GM18519 (cell line): Measurements from ENCODE around the gene MAT1A.
A peak's percentile ranks its signal among the peaks of the same experiment; 100 is the strongest.
"Not testable (repeated sequence)": the region's sequence is repeated elsewhere in the genome, so short reads cannot be mapped to it uniquely, and the experiment has no call there.

ENCODE experiments used
- ATAC-seq: cut with Tn5 transposase; IDR thresholded peaks from one replicate; pipeline ENCODE4 v1.9.1; 2021; ENCODE audit warnings: mild to moderate bottlenecking, moderate library complexity; ENCODE audit not compliant: unreplicated experiment, low FRiP score

Gene MAT1A

DNA sequence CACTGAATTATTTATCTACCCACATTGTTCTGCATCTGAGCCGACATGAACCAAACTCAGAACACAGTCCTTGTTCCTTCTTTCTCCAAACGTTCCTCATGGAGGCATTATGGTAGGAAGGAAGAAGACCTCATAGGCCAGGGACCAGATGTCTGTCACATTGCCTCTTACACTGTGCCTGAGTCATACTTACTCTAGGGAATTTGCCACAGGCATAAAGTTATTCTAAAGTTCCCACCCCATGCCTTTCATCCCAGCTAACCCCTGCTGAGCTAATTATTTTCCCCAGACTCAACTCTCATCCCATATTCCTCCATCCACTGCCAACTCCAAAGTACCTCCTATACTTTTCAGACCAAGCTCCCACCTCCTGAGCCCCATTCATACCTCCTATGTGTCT, 21.2 kb downstream of the MAT1A start:
- ATAC-seq, result no peak

DNA sequence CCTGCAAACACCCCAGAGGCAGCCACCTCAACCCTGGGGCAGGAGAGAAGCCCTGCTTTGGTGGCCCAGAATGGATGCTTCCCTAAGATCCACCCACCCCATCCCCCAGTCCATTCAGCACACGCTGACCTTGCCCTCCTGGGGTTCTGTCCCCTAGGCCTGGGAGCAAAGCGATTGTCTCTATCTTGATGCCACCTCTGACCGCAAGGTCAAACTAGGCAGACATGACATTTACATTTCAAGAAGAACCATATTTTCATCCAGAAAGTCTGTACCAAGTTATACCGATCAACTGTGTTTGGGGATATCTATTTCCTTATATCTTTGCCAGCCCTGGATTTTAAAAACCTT, 23.0 kb downstream of the MAT1A start:
- no peak for ATAC-seq

DNA sequence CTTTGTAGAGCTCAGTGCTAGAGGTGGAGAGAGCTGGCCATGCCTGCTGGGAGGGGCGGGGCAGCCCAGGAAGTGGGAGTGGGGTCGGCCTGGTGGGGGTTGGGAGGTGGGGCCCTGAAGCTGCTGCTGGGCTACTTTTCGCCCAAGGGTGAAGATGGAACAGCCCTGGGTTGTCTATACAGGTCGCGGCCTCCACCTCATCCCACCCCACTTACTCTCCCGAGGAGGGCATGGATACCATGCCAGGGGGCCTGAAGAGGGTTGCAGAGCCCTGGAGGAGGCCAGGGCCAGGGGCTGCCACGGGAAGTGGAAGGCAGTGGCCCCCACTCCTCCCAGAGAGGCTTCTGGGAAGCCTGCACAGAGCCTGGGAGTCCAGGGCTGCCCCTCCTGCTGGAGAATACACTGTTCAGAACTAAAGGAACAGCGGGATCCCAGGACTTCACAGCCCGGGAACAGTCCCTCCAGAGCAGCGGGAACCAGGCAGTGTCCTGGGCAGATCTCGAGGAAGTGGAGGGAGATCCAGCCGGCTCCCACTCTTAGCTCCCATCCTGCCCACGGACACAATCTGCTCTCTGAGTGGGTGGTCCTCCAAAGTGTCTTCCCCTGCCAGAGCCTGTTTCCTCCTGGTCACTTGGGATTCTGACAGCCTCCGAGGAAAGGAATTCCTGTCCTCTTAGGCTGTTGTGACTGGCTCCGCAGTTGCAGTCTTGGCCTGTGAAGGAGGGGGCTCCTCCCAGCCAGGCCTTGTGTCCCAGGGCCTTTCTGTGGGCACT, 23.5 kb downstream of the MAT1A start:
- ATAC-seq, result no peak

DNA sequence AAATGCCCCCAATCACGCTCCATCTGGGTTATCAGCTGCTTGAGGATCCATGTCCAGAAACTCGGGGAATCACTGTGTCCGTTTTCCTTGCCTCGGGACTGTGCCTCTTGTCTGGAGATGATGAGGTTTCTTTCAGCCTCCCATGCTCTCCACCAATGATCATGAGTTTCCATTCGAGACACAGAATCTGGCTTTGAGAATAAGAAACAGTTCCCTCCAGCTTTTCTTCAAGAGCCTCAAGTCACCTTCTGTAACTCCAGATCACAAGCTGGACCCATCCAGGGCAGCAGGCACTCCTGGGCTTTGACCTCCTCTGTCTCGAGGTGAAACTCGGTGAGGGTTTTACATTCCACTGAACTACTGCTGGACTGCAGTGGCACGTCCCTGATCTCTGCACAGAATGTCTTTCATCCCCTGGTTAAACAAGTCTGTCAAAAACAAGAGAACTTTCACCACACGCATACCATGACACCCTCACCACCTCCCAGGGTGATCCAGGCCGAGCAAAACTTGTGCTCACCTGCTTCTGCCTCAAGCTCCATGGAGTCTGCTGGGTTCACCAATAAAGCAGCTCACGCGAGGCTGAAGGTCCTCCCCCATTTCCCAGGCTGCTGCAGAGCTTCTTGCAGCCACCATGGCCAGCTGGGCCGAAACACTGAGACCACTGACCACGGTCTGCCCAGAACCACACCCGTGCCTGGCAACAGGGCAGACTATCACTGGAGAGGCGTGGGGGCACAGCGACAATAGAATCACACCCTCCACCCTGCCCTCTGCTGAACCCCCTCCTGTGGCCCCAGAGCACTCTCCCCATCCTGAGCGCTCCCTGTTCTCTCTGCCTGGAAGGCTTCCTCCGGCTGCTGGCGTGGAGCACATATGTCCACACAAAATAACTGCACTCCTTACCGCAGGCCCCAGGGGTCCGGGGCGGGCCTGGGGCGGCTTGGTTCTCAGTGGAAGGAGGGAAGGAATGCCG, 25.1 kb downstream of the MAT1A start:
- no peak for ATAC-seq

DNA sequence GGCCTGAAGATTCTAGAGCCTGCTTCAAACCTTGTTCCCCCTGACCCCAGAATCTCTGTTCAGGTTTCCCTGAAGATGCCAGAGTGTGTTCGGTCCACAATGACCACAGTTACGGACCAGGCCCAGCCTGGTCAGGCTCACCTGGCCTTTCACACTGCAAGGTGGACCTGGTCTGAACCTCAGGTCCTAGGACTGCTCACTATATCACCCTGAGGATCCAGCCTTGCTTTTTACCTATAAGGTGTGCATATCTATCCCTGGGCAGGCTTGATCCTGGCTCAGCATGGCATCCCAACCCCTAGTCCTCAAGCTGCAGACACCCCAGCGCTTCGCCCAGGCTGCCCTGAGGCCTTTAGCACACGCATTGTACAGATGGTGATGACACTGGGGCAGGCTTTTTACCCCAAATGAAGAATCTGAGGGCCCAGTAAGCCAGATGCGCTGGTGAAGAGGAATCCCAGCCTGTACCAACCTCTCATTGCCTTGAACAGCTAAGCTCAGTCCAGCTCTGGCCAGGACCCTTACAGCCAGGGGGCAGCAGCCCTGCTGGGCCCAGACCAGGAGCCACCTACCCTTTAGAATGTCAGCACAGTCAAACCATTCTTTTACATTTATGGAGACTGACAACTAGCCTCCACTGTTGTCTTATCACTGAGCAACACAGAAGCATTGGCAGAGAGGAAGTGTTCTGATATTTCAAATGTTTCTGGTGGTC, 28.0 kb downstream of the MAT1A start:
- ATAC-seq, result no peak

DNA sequence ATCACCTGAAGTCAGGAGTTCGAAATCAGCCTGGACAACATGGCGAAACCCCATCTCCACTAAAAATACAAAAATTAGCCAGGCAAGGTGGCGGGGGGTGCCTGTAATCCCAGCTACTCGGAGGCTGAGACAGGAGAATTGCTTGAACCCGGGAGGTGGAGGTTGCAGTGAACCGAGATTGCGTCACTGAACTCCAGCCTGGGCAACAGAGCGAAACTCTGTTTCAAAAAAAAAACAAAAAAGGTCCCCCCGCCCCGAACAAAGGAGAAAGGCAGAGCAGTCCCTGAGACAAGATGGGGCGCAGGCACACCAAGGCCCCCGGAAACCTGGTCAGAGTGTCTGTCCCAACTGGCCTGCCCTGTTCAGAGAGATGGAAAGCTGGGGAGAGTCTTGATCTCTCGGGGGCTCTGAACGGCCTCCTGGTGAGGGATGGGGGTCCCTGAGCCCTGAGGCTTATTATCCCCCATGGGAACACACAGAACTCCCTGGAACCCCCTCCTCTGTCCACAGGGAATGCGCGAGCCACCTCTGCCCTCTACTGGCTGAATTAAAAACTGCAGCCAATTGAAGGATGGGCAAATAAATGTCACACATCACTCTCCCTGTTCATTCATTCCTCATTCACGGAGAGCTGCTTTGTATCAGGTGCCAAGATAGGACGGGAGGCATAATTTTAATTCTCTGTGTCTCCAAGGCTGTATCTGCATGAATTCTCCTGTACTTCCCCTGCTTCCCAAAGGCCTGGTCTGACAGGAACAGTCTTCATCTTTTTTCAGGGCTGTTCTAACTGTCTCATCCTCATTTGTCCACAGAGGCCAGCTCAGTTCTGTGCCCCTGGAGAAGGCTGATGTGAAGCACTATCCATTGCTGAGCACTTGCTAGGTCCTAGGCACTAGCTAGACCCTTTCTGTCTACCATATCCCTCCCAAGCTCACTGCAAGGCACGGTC, 28.9 kb downstream of the MAT1A start:
- no peak for ATAC-seq

DNA sequence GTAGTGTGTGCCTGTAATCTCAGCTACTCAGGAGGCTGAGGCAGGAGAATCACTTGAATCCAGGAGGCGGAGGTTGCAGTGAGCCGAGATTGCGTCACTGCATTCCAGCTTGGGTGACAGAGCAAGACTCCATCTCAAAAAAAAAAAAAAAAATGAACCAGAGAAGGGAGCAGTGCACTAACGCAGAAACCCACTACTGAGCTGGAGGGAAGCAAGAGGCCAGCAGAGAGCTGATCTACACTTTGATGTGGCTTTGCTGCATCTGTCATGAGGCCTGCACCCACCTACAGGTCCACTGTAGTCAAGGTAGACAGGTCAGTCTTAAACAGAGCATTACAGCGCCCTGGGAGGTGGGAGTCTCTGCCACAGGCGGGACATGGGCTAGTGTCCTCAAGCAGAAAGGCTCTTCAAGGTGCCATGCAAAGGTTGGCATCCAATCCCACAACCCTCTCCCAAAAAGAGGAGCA, 30.0 kb downstream of the MAT1A start:
- no peak for ATAC-seq

DNA sequence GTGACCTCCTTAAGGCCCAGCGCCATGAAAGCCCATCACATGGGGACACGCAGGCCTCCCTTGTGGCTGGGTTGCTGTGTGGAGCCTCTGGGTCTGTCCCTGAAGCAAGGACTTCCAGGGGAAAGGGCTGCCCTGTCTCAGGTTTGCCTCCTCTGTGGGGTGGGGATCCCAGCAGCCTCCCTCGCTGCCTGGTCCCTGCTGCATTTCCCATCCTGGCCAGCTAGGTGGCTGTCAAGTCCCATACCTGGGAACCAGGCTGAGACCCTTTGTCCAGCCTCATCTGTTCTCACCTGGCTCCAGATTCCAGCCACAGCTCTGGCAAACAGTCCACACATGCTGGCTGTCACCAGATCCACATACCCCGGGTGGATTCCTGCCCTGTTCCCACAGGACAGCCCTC, 32.7 kb downstream of the MAT1A start:
- ATAC-seq, result not testable (repeated sequence)

DNA sequence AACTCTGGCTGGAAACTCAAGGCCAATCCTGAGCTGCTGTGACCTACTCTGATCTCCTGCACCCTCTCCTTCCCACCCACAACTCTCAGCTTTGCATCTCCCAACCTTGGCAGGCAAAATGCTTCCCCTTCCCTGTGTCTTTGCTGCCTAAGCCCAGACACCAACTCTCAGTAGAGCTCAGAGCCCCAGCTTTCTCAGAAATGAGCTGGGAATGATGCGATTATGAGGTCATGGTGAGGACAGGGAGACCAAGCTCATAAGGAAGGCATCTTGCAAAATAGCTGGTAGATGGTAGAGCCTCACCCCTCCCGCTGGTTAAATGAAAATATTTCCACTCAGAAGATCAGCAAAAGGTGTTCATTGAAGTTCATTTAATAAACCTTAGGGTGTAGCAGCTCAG, 34.7 kb downstream of the MAT1A start:
- not testable (repeated sequence) for ATAC-seq

DNA sequence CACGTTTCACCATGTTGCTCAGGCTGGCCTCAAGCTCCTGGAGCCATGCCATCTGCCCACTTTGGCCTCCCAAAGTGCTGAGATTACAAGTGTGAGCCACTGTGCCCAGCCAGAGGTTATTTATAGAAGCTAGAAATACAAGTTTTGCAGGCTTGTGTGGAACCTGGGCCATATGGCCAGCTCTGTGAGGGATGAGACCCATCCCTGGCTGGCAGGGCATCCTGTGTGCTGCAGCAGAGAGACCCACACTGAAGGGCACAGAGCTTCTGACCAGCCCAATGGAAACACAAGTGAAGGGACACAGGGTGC, 35.5 kb downstream of the MAT1A start:
- ATAC-seq, result not testable (repeated sequence)

DNA sequence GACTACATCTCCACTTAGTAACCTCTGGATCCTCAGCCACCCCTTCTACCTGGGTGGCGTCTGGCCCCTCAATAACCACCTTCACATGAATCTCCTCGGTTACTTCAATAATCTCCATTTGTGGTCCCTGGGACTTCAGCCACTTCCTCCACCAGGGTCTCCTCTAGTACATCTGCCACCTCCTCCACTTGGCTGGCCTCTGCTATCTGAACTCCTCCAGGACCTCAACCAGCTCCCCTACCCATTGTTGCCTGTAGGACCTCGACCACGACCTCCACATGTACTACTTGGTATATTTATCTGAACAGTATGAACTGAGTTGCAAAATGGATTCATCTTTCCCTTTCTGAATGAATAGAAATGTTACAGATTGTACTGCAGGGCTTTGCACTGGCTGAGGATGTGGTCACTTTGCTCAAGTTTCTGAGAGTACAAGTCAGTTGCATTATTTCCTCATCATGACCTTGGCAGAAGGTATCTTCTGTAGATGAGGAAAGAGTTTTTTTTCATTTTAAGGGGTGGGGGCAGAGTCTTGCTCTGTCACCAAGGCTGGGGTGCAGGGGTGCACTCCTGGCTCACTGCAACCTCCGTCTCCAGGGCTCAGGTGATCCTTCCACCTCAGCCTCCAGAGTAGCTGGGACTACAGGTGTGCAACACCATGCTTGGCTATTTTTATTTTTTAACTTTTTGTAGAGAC, 36.0 kb downstream of the MAT1A start:
- ATAC-seq, result peak; percentile 76

DNA sequence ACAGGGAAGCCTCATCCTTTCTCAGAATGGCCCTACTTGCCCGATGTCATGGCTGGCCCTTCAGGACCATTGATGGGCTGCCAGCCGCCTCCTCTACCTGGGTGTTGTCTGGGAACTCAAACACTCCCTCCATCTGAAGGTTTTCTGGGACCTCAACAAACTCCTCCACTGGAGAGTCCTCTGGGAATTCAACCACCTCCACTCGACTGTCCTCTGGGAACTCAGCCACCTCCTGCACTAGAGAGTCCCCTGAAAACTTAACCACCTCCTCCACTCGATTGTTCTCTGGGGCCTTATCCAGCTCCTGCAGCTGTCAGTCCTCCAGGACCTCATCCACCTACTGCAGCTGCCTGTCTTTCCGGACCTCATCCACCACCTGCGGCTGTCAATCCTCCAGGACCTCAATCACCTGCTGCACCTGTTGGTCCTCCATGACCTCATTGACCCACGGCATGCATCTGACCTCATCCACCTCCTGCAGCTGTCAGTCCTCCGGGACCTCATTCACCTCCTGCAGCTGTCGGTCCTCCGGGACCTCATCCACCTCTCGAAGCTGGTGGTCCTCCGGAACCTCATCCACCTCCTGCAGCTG, 37.1 kb downstream of the MAT1A start:
- ATAC-seq, result no peak

DNA sequence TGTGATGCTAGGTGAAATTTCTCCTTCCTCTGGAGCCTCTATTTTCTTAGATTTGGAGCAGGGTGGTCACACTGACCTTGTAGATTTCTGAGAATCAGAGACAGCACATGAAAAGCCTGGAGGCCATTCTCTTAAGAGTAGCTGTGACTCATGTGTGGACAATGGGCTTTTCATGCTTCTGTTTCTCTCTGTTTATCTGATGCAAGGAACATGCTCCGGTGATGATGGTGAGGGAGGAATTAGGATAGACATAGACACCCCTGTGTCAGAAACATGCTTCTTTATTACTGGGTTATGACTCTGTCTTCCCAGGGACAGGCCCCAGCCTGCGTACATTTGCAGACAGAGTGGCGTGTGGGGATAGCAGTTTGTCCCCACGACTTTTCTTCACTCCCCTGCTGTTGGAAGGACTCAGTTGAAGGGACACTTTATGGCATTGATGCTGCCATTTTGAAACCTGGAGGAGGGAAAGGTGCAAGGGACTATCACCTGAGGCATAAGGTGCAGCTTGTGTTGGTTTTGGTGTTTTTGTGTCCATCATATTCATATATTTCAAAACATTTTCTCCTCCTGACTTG, 37.7 kb downstream of the MAT1A start:
- ATAC-seq, result not testable (repeated sequence)

DNA sequence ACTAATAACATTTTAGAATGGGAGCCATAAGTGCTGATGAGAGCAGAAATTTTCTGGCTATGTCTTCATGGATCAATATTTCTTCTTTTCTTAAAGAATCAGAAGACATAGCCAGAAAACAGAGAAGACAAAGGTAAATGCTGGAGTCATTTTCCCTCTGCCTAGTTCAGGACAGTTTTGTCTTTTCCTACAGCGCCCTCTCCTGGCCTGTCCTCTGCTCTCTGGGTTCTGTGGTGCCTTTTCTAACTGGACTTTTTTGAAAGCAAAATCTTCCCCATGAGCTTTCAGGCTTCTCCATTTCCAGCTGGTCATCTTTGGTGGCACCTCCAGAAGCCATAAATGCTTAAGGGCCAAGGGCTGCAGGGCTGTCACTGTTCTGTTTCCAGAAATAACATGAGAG, 39.1 kb downstream of the MAT1A start:
- ATAC-seq, result not testable (repeated sequence)

DNA sequence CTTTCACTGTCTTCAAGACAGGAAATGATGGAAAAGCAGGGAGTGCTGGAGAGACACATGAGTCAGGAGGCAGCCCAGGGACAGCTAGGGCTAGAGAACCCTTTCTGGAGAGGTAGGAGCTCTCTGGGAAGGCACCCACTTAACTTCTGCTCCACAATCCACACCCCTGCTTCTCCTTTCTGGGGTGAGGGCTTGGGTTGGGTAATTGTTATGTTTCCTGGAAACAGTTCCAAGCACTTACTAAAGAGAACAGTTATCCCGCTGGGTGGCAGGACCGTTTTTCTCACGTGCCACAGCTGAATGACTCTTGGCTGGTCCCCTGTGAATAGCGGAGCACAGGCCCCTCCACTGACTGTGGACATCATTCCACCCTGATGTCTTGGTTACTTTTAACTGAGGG, 39.6 kb downstream of the MAT1A start:
- not testable (repeated sequence) for ATAC-seq

DNA sequence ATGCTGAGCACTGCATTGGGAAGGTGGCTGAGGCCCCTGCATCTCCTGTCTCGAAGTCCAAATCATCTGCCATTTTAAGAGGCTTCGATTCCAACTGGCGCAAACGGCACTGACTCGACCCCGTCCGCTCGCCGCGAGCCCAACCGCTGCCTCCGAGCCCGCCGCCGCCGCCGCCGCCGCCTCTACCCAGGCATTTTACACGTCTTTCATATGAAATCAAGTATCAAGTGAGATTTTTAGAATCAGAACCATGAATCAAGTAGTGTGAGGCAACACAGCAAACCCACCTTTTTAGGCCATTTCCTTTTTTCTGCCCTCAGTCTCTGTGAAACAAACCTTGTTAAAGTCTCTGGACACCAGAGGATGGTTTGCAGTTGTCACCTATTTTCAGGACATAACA, 41.8 kb downstream of the MAT1A start:
- ATAC-seq, result not testable (repeated sequence)

DNA sequence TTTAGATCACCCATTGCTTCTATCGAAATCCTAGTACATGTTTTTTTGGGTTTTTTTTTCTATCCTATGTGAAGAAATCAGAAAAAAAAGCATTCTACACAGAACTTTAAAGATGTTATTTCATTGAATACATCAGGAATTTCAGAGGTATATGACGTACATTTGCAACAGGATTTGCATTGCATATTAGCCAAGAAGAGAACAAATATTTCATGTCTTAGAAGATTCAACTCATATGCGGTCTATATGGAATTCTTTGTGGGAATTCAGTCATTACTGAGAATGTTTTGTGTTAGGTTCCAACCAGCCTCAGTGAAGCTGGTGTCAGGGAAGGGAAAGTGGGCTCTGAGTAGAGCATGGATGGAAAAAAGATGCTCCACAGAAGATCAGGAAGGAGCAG, 45.1 kb downstream of the MAT1A start:
- ATAC-seq, result not testable (repeated sequence)

DNA sequence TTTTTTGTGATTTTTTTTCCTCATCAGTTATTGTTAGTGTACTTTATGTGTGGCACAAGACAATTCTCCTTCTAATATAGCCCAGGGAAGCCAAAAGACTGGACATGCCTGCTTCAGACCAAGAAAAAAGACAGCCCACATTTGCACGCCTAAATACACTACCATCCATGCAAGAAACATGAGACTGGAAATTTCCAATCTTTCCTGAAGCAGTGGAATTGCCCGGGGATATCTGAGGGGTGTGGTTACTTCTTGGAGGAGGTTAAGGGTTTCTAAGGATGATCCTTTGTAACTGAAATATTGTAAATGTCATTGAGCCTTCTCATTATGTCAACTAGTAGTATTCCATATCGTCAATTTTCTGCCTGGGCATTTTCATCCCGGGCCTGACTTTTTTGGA, 47.1 kb downstream of the MAT1A start:
- ATAC-seq, result not testable (repeated sequence)

DNA sequence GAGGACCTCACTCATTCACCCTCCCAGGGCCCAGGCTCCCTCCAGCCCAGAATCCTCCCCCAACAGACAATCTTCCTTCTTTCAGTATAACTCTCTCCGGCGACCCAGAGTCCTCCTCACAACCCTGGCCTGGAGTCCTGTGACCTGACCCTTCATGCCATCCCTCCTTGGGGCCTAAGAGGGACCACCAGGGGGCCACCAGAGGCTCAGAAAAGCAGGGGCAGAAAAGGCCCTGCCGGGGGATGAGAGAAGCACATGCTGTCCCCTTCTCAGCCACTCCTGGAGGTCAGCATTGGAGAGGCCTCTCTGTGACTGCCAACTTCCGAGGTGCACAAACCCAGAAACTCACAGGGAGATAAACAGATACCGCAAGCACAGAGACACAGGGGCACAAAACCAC, 53.0 kb downstream of the MAT1A start:
- not testable (repeated sequence) for ATAC-seq
